ENCODE data around the gene SLC16A1. TPM values are rescaled to one million over a fixed set of nuclear protein-coding genes. Genes with fewer than 3 reads are reported as not detected.

The SLC16A1 gene
- total RNA-seq, 1 experiment from 2014 or later = 101 TPM

- BruUV-seq (replicated peaks) = no TSS peak
- intact Hi-C loops (cut with micrococcal nuclease; ENCODE audit: unreplicated experiment) = no loop called here
- H3K9me3 ChIP-seq (ENCODE audit: low read depth, low read length, poor library complexity, severe bottlenecking) = no peaks in the 10 kb centered on the region
- H3K4me1 ChIP-seq (ENCODE audit: insufficient read depth, low read length, poor library complexity, severe bottlenecking) = no peaks in the 10 kb centered on the region
- H3K4me3 ChIP-seq (ENCODE audit: low read depth, low read length, poor library complexity, severe bottlenecking) = no peak overlapping the region
- no peaks in the 10 kb centered on the region for H3K36me3 ChIP-seq (ENCODE audit: insufficient read depth, low read length, poor library complexity, severe bottlenecking)
- CTCF ChIA-PET = no interaction called here
- DNase-seq (ENCODE audit: low spot score) = no peak
- POLR2A ChIA-PET (ENCODE audit: low non-redundant PET) = no interaction called here
- TF ChIP-seq EZH2 (IDR thresholded peaks at IDR 0.05; ENCODE audit: borderline replicate concordance, low read depth, low read length, poor library complexity, severe bottlenecking) (no peak), CTCF (conservative IDR thresholded peaks at IDR 0.05; ENCODE audit: low read depth, low read length) (no peak)
- no peaks in the 10 kb centered on the region for H3K27me3 ChIP-seq (replicated peaks; ENCODE audit: insufficient read depth, low read depth, low read length, poor library complexity)
- no peak overlapping the region for H3K27ac ChIP-seq (ENCODE audit: low read depth, low read length, poor library complexity, severe bottlenecking)
These were observed 77.7 kb downstream of the SLC16A1 start for GRCh38 chr1:112878321-112878720.

- no TSS peak for BruUV-seq (replicated peaks)
- Histone ChIP-seq H3K27ac (ENCODE audit: low read depth, low read length, poor library complexity, severe bottlenecking) (no peak overlapping the region), H3K9me3 (ENCODE audit: low read depth, low read length, poor library complexity, severe bottlenecking) (no peaks in the 10 kb centered on the region), H3K36me3 (ENCODE audit: insufficient read depth, low read length, poor library complexity, severe bottlenecking) (no peaks in the 10 kb centered on the region), H3K4me3 (ENCODE audit: low read depth, low read length, poor library complexity, severe bottlenecking) (no peak overlapping the region), H3K4me1 (ENCODE audit: insufficient read depth, low read length, poor library complexity, severe bottlenecking) (no peaks in the 10 kb centered on the region), H3K27me3 (replicated peaks; ENCODE audit: insufficient read depth, low read depth, low read length, poor library complexity) (no peaks in the 10 kb centered on the region)
- intact Hi-C loops (cut with micrococcal nuclease; ENCODE audit: unreplicated experiment) = no loop called here
- TF ChIP-seq EZH2 (IDR thresholded peaks at IDR 0.05; ENCODE audit: borderline replicate concordance, low read depth, low read length, poor library complexity, severe bottlenecking) (no peak), CTCF (conservative IDR thresholded peaks at IDR 0.05; ENCODE audit: low read depth, low read length) (no peak)
- CTCF ChIA-PET = no interaction called here
- no peak for DNase-seq (ENCODE audit: low spot score)
- POLR2A ChIA-PET (ENCODE audit: low non-redundant PET) = no interaction called here
These were observed 78.2 kb downstream of the SLC16A1 start for GRCh38 chr1:112877750-112878149.

- Histone ChIP-seq H3K27ac (ENCODE audit: low read depth, low read length, poor library complexity, severe bottlenecking) (no peak overlapping the region), H3K36me3 (ENCODE audit: insufficient read depth, low read length, poor library complexity, severe bottlenecking) (no peaks in the 10 kb centered on the region), H3K4me1 (ENCODE audit: insufficient read depth, low read length, poor library complexity, severe bottlenecking) (no peaks in the 10 kb centered on the region), H3K4me3 (ENCODE audit: low read depth, low read length, poor library complexity, severe bottlenecking) (no peak overlapping the region), H3K27me3 (replicated peaks; ENCODE audit: insufficient read depth, low read depth, low read length, poor library complexity) (no peaks in the 10 kb centered on the region), H3K9me3 (ENCODE audit: low read depth, low read length, poor library complexity, severe bottlenecking) (no peaks in the 10 kb centered on the region)
- intact Hi-C loops (cut with micrococcal nuclease; ENCODE audit: unreplicated experiment) = no loop called here
- BruUV-seq (replicated peaks) = no TSS peak
- DNase-seq (ENCODE audit: low spot score) = no peak
- CTCF ChIA-PET = no interaction called here
- POLR2A ChIA-PET (ENCODE audit: low non-redundant PET) = no interaction called here
- TF ChIP-seq EZH2 (IDR thresholded peaks at IDR 0.05; ENCODE audit: borderline replicate concordance, low read depth, low read length, poor library complexity, severe bottlenecking) (no peak), CTCF (conservative IDR thresholded peaks at IDR 0.05; ENCODE audit: low read depth, low read length) (no peak)
These were observed 79.7 kb downstream of the SLC16A1 start for GRCh38 chr1:112876315-112876714.
